COR-L47 (cell line): ENCODE data around the gene SRGAP1.
"Not testable (repeated sequence)": the region's sequence is repeated elsewhere in the genome, so short reads cannot be mapped to it uniquely, and the experiment has no call there.

Experiments used
- DNase-seq: peaks from one replicate; lab custom pipeline; 2025; lab: John Stamatoyannopoulos, UW

Gene SRGAP1

DNA sequence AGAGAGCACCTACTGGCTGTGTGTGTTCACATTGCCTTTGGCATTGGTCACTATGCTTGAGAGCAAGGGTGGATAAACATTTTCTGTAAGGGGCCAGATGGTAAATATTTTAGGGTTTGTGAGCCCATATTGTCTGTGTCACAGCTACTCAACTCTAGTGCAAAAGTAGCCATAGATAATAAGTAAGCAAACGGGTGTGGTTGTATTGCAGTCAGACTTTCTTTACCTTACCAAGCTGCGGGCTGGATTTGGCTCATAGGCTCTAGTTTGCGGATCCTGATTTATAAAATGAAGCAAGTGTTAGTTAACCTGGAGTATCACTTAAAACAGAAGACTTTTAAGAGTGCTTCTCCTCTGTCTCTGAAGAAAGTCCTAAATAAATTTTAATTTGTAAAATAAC lies 208.6 kb downstream of the SRGAP1 start:
- DNase-seq: no peak

DNA sequence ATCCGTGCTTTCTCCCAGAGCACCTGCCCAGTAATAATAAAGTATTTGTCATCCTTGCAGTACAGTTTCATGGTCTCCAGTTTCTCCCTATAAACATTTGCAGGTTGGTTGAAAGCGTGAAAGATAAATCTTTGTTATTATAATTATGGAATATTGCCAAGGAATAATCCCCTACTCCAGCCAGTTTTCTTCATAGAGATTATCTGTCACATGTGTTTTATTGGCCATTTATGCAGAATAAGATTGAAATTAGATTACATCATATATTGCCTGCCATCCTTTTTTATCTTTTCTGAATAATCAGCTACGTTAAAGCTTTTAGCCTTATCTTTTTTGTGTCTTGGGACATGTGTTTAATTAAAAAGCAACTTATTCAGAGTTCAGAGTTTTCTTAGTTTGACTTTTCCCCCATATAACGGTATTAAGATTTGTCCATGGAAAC lies 209.6 kb downstream of the SRGAP1 start:
- no peak for DNase-seq

DNA sequence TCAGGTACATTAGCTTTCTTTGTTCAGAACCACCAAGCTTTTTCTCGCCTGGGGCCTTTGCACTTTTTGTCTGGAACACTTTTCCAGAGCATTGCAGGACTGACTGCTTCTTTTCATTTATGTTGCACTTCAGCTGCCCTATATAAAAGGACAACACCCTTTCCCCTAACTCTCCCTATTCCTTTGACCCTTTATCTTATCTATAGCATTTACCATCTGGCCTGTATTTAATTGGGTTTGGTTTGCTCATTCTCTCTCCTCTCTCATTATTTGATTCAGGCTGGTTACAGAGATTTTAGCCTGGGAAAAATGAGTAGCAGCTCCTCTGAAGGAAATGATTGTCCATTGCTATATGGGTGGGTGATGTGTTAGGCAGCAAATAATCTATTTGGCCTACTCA lies 212.2 kb downstream of the SRGAP1 start:
- no peak for DNase-seq

DNA sequence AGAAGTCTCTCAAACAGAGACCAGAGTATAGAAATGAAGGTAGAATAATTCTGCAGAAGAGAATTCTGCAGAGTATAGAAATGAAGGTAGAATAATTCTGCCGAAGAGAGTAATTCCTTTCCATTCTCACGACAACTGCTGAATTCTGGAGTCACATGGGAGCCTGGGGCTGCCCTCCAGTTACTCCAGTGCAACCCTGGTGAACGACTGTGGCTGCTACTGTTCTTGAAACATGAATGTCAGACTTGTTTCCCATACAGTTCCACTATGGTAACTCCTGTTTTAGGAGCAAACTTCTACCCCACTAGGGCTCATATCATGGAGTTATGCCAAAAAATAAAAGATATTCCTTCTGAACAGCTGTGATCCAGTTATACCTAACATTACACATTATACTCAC lies 213.2 kb downstream of the SRGAP1 start:
- DNase-seq: no peak

DNA sequence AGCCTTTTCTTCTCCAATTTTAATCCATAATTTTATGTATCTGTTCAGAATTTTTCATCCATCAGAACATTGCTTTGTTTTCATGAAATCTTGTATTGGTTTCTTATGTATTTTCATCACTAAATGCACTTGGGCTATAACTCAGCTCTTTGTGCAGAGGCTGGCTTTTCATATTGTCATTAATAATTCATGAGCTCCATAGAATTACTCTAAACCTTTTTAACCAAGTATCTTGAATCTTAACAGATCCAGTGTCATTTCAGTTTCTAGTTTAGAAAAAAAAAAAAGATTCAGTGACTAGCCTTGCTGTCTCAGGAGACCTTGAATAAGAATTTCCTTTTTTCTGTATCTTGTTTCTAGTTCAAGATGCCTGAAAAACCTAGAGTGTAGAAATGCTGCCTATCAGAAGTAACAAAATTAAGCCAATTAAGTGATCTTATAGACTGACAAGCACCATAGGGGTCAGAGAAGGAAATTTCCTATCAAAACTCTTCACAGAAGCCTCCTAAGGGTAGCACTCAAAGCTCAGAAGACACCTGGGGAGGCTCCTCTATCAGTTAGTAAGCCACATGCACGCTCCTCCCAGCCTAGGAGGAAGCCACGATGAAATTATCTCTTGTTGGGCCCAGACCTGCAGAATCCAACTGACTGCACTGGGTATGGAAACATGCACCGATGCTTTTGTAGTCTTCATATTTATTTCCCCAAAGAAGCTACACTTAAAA lies 214.2 kb downstream of the SRGAP1 start:
- no peak for DNase-seq

DNA sequence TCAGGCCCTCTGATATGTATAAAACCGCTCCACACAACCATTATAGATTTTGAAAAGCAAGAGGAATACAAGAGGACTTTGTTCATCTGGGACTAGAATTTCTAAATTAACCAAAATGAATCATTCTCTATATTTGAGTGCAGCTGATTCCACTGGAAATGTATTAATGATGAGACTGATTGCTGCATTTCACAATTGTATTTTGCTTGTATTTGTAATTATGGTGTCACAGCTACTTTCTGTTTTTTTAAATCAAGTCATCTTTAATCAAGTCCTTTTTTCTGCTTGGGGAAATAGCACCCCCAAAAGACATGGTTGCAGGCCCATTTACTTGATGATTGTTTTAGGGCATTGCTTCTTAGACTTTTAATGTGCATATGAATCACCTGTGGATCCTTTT lies 215.2 kb downstream of the SRGAP1 start:
- DNase-seq: no peak

DNA sequence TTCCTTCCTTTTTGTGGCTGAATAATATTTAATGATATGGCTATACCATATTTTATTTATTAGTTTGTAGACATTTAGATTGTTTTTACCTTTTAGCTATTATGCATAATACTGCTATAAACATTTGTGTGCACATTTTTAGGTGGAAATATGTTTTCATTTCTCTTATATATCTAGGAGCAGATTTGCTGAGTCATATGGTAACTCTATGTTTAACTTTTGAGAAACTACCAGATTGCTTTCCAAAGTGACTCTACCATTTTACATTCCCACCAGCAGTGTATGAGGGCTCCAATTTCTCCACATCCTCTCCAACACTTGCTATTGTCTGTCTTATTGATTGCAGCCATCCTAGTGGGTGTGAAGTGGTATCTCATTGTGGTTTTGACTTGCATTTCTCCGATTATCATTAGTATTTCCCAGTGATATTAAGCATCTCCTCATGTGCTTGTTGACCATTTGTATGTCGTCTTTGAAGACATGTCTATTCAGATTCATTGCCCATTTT lies 217.4 kb downstream of the SRGAP1 start:
- no peak for DNase-seq

DNA sequence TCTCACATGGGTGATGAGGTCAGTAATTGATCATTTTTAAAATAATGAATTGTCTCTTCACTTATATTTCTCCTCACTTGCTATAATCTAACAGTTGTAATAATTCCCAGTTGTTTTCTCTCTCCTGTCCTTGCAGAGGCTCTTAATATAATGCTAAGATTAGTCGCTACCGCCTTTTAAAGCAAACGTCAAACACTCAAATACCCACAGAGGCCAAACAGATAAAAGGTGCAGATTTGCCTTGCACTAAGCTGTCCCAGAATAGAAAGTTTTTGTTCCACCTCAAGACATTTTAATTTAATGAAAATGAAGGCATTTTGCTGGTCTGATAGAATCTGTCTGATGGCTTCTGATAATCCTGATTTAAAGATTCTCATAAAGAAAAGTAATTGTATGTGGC lies 218.6 kb downstream of the SRGAP1 start:
- no peak for DNase-seq

DNA sequence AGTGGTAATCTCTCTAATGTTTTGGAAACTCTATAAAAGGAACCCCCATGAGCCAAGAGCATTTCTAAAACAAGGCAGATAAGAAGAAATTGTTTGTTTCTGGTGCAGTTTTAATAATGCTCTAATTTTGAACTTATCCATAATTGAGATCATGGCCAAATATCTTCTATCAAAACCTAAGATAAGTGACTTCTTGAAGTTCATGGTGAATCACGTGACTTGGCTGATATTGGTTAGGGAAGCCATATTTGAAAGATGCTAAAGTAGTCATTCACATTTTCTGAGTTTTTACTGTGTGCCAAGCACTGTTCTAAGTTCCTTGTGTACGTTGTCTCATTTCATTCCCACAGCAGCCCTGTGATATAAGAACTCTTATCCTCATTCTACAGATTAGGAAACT lies 219.7 kb downstream of the SRGAP1 start:
- DNase-seq: no peak

DNA sequence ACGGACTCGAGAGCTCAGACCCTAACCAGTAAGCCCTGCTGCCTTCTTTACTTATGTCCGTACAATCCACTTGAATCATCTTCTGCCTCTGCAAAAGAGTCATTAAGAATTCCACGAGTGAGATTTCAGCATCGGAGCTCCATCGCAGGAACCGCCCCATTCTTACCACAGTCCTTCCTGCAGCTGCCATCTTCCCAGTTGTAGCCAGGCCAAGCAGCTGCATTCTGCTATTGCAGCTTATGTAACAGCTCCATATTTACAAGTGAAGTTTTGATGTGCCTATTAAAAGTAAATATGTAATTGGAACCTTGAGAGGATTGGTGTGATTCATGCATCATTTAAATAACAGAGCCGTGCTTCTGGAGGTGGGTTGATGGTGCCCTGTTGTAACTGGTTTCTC lies 220.2 kb downstream of the SRGAP1 start:
- DNase-seq: no peak

DNA sequence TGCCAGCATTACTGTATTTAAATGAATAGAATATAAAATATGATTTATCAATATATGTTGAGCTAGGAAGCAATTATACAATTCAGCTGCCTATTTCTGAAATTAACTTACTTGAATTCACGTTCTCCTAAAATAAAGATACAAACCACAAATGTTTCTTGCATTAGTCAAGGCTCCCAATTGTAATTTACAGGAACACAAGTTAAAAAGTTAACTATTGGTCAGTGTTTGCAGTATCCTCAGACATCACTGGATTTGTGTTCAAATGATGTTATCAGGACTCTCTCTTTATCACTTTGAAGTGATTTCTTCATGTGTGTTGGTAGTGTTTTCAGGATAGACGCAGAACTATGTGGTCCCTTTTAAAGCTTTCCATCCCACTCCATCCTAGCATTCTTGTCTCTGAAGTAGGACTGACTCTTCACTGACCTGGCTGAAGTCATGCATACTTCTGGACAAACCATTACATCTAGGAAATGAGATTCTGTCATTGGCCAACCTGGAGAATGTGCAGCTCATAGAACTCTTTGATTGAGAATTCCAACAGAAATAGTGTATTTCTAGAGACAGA lies 221.5 kb downstream of the SRGAP1 start:
- no peak for DNase-seq

DNA sequence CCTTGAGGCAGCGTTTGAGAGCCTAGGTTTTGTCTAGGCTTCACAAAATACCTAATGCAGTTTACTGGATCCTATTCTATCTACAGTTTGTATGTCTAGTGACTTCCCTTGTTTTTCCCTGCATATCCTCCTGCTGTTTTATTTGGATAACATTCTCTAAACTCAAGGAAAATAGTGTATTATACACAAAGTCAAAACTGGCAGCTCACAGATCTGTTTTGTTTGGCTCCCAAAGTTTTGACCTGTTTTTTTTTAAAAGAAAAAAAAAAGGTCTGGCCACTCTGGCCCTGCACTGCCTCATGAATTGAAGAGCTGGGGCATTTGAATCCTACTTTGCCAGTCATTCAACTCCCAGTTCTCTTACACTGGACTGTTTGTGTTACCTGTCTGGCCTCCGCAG lies 222.3 kb downstream of the SRGAP1 start:
- no peak for DNase-seq

DNA sequence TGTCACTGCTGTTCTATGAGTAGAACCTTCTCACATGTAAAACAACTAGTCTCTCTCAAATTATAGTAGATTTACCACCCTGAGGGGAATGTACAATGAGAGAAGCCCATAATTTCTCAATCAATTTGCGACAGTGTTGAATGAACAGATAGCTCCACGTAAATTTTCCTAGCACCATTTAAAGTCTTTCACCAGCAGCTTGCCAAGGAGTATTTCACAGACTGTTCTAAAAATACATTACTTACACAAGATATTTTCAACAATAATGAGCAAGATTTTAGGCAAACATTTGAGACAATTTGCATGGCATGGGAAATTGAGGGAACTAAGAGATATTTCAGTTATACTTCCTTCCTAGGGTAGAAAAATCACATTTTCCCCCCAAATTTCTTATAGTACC lies 226.0 kb downstream of the SRGAP1 start:
- DNase-seq: no peak

DNA sequence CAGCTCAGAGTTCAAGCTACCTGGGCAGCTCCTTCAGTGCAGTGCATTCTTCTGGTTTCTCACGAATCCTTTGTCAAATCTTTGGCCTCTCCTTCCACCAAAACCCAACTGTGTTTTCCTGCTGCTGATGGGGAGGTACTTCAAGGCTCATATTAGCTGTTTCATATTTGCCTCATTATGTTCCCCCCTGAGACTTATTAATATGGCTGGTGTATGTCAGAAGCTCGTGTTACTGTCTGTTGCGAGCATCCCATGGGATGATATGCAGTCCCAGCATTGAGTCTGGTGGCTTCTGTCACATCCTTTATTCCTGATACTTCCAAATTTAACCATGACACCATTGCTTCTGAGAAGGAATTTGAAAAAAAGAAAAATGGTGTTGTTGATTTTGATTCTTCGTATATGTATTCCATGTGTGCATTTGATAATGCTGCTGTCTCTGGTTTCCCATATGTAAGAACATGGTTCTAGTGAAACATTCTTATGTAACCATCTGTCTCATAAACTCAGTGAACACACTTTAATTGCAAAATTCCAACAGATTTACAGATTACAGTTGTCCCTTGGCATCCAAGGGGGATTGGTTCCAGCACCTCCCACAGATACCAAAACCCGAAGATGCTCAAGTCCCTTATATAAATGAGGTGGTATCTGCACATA lies 228.5 kb downstream of the SRGAP1 start:
- no peak for DNase-seq

DNA sequence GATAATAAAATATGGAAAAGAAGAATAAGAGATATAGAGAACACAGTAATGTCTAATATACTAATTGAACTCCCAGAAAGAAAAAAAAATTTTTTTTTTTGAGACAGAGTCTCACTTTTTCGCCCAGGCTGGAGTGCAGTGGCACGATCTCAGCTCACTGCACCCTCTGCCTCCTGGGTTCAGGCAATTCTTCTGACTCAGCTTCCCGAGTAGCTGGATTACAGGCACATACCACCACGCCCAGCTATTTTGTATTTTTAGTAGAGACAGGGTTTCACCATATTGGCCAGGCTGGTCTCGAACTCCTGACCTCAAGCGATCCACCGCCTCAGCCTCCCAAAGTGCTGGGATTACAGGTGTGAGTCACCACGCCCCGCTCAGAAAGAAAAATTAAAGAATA lies 232.1 kb downstream of the SRGAP1 start:
- not testable (repeated sequence) for DNase-seq

DNA sequence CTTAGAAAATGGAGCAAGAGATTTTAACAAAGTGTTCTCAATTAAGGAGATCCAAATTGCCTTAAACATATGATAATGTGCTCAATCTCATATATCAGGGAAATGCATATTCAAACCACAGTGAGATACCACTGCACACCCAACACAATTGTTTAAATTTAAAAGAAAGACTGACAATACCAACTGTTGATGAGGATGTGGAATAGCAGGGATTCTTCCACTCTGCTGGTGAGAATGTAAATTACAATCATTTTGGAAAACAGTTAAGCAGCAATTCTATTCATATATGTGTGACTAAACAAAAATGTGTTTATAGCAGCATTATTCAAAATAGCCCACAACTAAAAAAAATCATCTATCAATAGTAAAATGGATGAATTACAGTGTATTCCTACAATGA lies 233.4 kb downstream of the SRGAP1 start:
- no peak for DNase-seq

DNA sequence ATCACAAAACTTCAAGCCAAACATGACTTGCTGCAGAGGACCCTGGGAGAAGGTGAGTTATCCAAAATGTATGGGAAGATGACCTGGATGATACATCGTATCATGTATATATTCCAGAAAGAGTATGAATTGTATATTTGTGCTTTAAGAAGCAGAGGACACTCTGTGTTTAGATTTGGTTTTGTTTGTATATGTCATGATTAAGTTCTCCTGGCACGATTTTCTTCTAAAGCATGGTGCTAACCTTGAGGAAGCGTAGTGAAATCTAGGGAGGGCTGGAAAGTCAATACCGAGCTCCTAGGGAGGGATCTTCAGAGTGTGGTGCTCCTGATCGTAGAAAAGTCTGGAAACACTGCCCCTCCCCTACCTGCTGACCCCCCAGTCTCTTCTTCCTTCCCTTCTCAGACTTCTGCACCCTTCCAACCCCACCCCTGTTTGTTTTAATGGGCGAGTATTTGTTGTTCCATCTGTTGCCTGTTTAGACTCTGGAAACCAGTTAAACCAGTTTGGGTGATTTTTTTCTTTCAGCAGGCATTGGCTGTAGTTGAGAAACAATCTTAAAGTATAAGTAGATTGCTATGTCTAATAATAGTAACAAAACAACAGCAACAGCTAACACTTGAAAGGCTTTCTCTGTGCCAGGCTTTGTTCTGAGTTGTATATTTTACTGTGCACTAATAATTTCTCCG lies 236.0 kb downstream of the SRGAP1 start:
- DNase-seq: peak; percentile 34

DNA sequence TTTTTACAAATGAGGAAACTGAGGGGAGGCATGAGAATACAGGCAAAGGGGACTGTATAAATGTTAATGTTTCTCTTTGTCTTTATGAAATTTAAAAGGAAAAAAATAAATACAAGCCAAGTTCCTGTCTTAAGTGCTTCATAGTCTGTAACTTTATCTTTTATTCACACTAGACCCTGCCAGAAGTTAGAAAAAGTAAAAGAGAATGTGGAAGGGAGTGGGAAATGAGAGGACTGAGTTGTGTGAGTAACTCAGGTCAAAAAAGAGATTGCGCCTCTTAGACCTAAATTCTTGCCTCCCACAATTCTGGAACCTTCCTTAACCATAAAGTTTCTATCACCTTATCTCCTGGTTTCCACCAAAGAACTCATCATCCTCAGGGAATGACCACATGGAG lies 236.5 kb downstream of the SRGAP1 start:
- DNase-seq: no peak

DNA sequence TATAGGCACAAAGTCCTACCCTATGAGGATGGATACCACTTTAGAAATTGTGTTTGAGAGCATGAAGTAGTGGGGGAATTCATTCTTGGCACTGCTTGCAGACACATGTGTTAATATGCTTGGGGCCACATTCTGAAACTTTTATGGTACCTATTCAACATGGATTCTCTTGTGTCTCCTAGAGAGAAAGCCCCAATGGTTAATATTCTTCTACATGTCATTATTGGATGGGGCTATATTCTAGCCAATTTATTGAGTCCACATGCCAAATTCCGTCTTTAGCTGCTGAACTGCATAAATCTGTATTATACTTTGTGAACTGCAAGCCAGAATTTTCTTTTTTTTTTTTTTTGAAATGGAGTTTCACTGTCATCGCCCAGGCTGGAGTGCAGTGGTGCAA lies 237.6 kb downstream of the SRGAP1 start:
- no peak for DNase-seq

DNA sequence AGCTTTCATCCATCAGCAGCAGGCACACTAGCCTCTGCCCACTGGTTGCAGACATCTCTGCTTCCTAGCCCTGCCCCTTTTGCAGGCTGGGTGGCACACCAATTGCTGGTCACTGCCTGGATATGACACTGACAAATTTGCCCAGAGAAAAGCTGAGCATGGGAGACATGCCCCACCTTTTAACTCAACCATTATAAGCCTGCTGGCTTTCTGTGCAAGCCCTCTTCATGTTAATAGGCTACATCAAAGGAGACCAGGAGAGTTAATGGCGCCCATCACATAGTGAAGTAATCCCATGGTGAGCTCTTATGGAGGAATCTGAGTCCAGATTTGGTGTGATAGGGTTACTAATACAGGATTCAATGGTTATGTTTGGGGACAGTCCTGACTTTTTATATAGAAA lies 238.4 kb downstream of the SRGAP1 start:
- DNase-seq: no peak

DNA sequence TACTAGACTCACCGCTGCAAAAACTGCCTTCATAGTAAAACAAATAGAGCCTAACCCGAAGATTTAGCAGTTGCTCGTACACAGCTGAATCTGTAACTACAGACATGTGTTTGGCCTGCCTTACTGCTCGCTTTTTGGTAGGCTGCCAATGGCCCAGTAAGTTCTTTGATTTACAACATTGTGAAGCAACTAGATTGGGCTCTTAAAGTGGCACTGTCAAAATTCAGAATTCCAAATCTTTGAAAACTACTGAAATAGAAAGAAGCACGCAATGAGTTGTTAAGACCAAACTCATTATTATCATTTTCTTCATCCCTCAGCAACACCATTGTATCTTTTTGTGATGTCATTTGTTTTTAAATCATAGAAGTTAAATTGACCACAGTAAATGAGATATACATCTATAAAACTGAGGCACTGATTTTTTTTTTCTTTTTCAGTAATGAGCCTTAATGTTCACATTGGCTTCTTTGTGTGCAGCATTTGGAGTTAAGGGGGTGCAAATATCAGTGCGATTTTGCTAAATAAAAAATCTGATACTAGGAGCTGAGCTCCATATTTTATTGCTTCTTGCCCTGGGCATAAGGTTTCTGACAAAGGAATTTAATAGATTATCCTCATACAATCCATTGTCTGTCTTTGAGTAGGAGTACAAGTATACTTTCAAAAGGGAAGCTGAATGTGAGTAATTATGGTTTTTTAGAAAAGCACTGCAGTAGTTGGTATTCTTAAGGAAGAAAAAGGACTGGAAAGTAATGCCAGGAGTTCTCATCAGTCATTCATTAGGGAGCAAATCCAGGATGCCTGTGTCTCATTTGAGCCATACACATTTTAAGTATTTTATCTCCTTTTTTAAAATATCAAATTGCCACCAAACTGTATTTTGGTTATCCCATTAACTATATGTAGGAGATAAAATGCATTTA lies 239.0 kb downstream of the SRGAP1 start:
- no peak for DNase-seq

DNA sequence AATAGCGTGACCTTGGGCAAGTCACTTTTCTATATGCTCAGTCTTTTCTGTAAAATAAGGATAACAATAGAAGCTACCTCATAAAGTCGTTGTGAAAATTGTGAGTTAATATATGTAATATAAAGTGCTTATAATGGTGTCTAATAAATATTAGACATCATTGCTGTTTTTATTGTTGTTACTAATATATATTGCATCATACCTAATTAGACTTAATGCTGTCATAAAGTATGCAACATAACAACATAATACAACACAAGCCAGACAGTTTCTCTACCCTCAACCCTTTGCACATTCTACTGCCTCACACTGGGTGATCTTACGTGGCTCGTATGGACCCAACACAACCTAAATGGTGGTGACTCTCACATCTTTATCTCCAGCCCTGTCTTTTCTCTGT lies 240.7 kb downstream of the SRGAP1 start:
- no peak for DNase-seq
